ENCODE measurements around the gene SAP25. TPM values are rescaled to one million over a fixed set of nuclear protein-coding genes. Genes with fewer than 3 reads are reported as not detected.

The SAP25 gene
- not detected in 2 replicates for total RNA-seq (2014; rRNA removed; shearing (Covaris generic))

DNA sequence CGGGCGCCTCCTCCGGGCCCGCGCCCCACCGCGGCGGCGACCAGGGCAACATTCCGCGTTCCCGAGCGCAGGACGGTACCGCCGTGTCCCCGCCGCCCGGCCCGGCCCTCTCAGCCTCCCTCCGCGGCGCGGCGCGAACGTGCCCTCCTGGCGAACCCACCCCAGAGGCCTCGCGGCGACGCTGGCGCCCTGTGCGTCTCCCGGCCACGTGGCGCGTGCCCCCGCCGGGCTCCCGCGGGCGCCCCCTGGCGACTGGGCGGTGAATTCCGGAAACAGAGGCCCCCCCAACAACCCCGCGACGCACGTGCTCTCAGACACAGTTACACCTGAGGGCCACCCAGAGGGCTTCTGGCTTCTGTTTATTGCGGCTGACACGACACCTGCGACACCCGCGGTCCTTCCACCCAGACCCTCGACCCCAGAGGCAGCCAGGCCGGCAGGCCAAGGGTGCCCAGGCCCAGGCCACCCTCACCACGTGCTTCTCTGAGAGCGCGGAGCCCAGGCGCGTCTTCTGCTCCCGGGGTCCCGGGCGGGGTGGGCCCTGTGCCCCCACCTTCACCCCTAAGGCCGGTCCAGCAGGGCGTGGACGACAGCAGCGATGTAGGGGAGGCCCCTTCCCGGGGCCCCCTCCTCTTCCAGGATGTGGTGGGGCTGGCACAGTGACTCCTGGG, at the start of gene SAP25:
Gene SAP25 (minus strand): TSS at position 210 of the 671 bp plus-strand sequence. CDS start 158 bp downstream, at position 52.
- DNase-seq (ENCODE audit: low spot score), result no peak

- no peak for DNase-seq (ENCODE audit: low spot score)
Measured at GRCh38 chr7:100621554-100621953, 47.9 kb upstream of the SAP25 start.

GRCh38 chr7:100620804-100621203, 47.1 kb upstream of the SAP25 start:
- DNase-seq (ENCODE audit: low spot score), result no peak

- DNase-seq (ENCODE audit: low spot score), result no peak
Measured at GRCh38 chr7:100620239-100620638, 46.5 kb upstream of the SAP25 start.

- DNase-seq (ENCODE audit: low spot score), result no peak
Measured at GRCh38 chr7:100614308-100614861, 40.7 kb upstream of the SAP25 start.

- no peak for DNase-seq (ENCODE audit: low spot score)
Measured at GRCh38 chr7:100613412-100614175, 39.9 kb upstream of the SAP25 start.

GRCh38 chr7:100612730-100613390, 39.2 kb upstream of the SAP25 start:
- DNase-seq (ENCODE audit: low spot score), result no peak

DNA sequence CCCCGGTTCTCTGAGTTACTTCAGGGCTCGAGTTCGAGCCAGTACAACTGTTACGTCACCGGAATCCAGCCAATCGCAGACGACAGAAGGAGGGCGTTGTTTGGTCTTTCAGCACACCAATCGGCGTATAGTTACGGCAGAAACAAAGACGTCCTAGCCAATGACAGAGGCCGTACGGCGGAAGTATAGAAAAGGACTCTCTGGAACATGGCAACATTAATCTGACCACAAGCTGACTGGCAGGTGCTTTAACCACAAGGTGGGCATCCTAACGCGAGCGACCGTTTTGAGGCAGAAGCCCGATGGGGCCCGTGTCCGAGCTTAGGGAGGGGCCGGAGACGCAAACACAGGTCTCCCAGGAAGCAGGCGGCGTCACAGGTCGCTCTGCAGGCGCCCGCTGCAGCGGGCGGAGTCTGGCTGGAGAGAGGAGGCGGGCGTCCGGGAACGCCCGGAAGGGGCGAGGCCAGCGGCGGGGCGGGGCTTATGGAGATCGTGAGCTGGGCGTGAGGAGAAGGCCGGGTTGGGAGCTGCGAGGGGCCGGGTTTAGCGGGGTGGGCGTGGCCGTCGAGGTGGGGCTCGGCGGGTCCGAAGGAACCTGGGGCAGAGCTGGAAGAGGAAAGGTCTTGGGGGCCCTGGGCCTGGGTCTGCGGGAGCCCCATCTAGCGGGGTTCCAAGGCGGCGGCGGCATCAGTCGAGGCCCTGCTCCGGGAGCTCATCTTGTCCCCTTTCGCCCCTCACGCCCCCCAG, 38.5 kb upstream of the SAP25 start, which contains the start of gene MOSPD3:
Gene MOSPD3 (plus strand): TSS at position 558 of the 747 bp plus-strand sequence. CDS start 252 bp downstream, outside the sequence.
- DNase-seq (ENCODE audit: low spot score), result peak; percentile 100

DNA sequence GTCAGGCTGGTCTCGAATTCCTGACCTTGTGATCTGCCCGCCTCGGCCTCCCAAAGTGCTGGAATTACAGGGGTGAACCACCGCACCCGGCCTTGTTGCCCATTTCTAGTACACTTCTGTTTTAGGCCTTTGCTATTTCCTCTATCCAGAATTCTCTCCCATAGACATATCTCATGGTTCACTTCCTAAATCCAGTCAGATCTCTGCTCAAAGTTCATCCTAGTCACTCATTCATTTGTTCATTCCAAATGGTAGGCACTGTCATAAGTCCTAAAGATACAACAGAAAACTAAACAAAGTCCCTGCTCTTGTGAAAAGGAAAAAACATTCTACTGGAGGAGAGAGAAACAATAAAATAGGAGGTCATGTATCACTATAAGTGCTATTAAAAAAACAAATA, 36.3 kb upstream of the SAP25 start:
- no peak for DNase-seq (ENCODE audit: low spot score)

GRCh38 chr7:100607111-100607510, 33.4 kb upstream of the SAP25 start:
- no peak for DNase-seq (ENCODE audit: low spot score)

- no peak for DNase-seq (ENCODE audit: low spot score)
Measured at GRCh38 chr7:100606313-100606712, 32.6 kb upstream of the SAP25 start.

- no peak for DNase-seq (ENCODE audit: low spot score)
Measured at GRCh38 chr7:100604976-100605911, 31.5 kb upstream of the SAP25 start.

GRCh38 chr7:100604028-100604975, 30.6 kb upstream of the SAP25 start:
- DNase-seq (ENCODE audit: low spot score), result no peak

DNA sequence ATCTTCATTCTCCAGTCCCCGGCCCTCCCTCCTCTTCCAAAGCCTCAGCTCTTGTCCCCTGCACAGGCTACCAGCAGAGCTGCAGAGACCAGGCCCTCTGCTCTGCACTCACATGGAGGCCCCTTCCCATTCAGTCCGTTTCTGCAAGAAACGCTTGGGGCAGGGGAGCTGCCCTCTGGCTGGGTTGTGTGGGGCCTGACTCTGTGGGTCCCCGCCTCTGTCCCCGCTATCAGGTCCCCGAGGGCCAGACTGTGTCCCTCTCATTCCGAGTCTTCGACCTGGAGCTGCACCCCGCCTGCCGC, 30.0 kb upstream of the SAP25 start:
- no peak for DNase-seq (ENCODE audit: low spot score)

DNA sequence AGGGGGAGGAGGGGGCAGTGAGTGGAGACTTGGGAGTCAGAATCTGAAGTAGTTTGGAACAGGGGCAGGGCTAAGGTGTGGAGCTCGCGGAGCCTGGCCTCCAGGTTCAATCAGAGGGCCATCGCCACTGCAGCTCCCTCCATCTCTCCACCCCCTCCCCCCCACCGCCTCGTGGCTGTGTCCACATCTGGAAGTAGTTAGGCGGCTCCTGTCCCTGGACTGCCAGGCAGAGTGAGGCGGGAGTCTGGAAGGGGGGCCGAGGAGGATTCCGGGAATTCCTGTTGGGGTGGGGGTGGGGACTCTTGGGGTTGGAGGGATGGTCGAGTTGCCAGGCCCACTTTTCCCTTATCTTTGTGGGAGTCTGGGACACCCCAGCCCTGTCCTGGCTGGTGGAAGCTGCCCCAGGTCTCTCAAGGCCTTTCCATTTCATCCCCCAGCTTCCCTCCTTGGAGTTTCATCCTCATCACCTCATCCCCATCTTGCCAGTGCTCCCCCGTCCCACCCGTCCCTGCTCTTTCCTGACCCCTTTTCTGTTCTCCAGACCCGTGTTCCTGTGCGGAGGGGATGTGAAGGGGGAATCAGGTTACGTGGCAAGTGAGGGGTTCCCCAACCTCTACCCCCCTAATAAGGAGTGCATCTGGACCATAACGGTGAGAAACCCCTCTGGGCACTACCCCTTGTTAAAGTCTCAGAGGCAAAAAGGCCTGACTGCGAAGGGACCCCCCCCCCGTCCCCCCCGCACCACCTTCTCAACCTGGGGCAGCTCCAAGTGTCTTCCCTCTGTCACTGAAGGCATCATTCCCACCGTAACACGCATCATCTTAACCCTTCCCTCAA, 29.4 kb upstream of the SAP25 start:
- peak; percentile 95 for DNase-seq (ENCODE audit: low spot score)

DNA sequence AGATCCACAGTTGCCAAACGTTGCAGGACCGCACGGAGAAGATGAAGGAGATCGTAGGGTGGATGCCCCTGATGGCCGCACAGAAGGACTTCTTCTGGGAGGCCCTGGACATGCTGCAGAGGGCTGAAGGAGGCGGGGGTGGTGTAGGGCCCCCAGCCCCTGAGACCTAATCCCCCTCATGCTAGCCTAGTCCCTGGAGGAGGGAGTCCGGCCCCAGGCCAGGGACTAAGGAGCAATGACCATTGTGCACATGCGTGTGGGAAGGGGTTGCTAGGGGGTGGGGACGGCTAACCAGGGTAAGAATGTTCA, 27.0 kb upstream of the SAP25 start:
- DNase-seq (ENCODE audit: low spot score), result no peak

GRCh38 chr7:100599911-100600729, 26.4 kb upstream of the SAP25 start:
- DNase-seq (ENCODE audit: low spot score), result no peak

DNA sequence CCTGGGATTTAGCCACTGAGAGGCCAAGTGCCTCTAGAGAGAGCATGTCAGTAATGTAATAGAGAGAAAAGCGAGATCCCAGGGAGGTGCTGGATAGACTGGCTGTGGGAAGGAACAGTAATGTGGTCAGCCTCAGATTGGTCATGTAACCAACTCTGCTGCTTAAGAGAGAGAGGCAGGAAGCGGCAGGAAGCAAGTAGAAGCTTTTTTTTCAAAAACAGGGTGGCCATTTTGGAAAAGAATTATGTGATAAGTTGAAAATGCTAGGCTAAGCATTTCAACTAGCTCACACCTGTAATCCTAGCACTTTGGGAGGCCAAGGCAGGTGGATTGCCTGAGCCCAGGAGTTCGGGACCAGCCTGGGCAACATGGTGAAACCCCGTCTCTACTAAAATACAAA, 24.7 kb upstream of the SAP25 start:
- no peak for DNase-seq (ENCODE audit: low spot score)

Data from H4 (cell line).